Mucosa of rectum (tissue), 2 donors: Measurements from ENCODE around the gene KRT9.
A peak's percentile ranks its signal among the peaks of the same experiment; 100 is the strongest.

Experiments
- H3K27ac ChIP-seq, 2 donors: one replicate each; pipeline ENCODE4 v1.7.0; 2013; ENCODE audit warnings: inconsistent platforms in 2 of 2, low read depth in 2 of 2, low read length in 2 of 2
- H3K27me3 ChIP-seq, 2 donors: one replicate each; pipeline ENCODE4 v1.7.0; 2013; ENCODE audit warnings: low read length in 2 of 2; ENCODE audit not compliant: control insufficient read depth in 2 of 2, insufficient read depth in 2 of 2
- H3K36me3 ChIP-seq, 2 donors: one replicate each; pipeline ENCODE4 v1.7.0; 2013; ENCODE audit warnings: low read length in 2 of 2; ENCODE audit not compliant: control insufficient read depth in 2 of 2, insufficient read depth in 2 of 2
- H3K4me1 ChIP-seq, 2 donors: one replicate each; pipeline ENCODE4 v1.7.0; 2013; ENCODE audit warnings: low read length in 2 of 2, mild to moderate bottlenecking in 1 of 2; ENCODE audit not compliant: control insufficient read depth in 2 of 2, insufficient read depth in 2 of 2
- H3K4me3 ChIP-seq, 2 donors: one replicate each; pipeline ENCODE4 v1.7.0; 2013; ENCODE audit warnings: low read length in 2 of 2
- H3K9ac ChIP-seq, 2 donors: one replicate each; pipeline ENCODE4 v1.7.0; 2013; ENCODE audit warnings: low read length in 2 of 2, low read depth in 1 of 2, mild to moderate bottlenecking in 1 of 2
- H3K9me3 ChIP-seq, 2 donors: one replicate each; pipeline ENCODE4 v1.7.0; 2013; ENCODE audit warnings: low read length in 2 of 2; ENCODE audit not compliant: control insufficient read depth in 2 of 2
- donor health status: healthy.
- donor health status: Normal muscosa, but diverticular disease.

Gene KRT9

GRCh38 chr17:41537990-41538389, 33.9 kb downstream of the KRT9 start:
- H3K27ac ChIP-seq, result no peak overlapping the region
- no peak overlapping the region for H3K4me3 ChIP-seq
- H3K9ac ChIP-seq, result no peak overlapping the region
- H3K27me3 ChIP-seq, result no peaks in the 10 kb centered on the region
- H3K36me3 ChIP-seq, result no peaks in the 10 kb centered on the region
- peaks cover 7 to 10% of the 10 kb centered on the region in 2 donors for H3K4me1 ChIP-seq
- H3K9me3 ChIP-seq, result no peaks in the 10 kb centered on the region

GRCh38 chr17:41537614-41537954, 34.3 kb downstream of the KRT9 start:
- Histone ChIP-seq H3K9ac (no peak overlapping the region), H3K4me3 (no peak overlapping the region), H3K36me3 (no peaks in the 10 kb centered on the region), H3K27me3 (no peaks in the 10 kb centered on the region), H3K27ac (no peak overlapping the region), H3K9me3 (no peaks in the 10 kb centered on the region), H3K4me1 (peaks cover 6 to 7% of the 10 kb centered on the region in 2 donors)

DNA sequence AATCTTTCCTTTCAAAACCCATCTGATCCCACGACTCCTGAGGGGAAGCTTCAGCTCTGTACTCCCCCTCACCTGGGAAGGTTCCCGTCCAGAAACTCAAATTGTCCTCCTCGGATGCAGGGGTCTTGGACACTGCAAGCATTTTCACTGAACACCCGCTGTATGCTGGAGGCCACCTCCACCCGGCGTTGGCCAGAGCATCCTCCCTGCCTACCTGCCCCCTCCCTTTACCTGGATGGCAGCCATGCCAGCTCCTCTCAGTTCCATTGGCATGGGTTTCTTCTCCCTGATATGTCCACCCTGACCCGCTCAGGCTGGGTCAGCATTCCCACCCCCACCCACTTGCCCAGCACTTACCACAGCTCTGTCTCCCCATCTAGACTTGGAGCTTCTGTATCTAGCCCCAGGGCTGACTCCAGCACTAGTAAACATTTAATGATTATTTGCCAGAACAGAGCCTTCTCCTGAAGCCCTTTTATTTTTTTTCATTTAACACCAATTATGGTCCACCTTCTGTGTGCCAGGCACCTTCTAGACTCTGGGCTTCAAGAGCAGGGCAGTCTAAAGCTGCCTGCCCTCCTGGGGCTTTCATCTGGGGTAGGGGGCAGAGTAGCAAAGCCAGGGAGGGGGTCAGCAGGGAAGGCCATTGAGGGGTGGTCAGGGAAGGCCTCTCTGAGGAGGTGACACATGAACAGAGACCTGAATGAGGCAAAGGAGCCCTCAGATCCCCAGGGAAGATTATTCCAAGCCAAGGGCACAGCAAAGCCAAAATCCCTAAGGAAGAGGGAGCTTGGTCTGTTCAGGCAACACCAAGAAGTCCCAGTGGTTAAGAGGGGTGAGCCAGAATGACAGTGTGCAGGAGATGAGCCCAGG, 34.9 kb downstream of the KRT9 start:
- Histone ChIP-seq H3K9ac (no peak overlapping the region), H3K36me3 (no peaks in the 10 kb centered on the region), H3K4me1 (peaks cover 6 to 7% of the 10 kb centered on the region in 2 donors), H3K27ac (no peak overlapping the region), H3K4me3 (no peak overlapping the region), H3K9me3 (no peaks in the 10 kb centered on the region), H3K27me3 (no peaks in the 10 kb centered on the region)

DNA sequence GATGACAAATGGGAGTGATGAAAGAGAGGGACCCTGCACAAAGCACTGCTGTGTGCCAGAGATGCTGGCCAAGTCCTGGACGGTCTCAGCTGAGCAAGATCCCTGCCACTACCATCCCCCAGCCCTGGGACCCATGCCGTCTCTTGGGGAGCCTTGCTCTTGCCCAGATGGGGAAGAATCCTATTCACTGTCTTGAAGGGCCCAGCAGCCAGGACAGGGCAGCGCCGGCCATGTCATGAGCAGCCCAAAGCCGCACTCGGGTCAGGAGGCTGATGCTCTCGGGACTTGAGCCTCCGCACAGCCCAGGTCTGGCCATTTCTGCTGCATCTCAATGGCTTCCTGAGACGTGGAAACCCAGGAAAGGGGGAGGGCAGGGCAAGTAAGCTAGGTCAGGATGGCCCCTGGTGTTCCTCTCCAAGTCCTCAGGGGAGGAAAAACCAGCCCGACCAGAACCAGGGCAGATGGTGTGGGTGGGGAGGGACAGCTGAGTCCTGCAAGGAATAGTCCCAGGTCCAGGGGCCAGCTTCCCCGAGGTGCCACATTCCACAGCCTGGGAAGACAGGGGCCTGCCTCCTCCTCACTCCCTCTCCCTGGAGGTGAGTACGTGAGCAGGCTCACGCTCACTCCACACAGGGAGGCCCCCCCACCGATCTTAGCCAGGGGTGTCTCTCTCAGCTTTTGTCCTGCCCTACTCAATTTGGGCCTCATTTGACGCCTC, 35.9 kb downstream of the KRT9 start:
- H3K9ac ChIP-seq, result no peak overlapping the region
- H3K27ac ChIP-seq, result no peak overlapping the region
- peaks cover 7 to 9% of the 10 kb centered on the region in 2 donors for H3K4me1 ChIP-seq
- H3K27me3 ChIP-seq, result no peaks in the 10 kb centered on the region
- H3K4me3 ChIP-seq, result no peak overlapping the region
- H3K36me3 ChIP-seq, result no peaks in the 10 kb centered on the region
- no peaks in the 10 kb centered on the region for H3K9me3 ChIP-seq

GRCh38 chr17:41534899-41535546, 36.8 kb downstream of the KRT9 start:
- peaks cover 0 to 1% of the 10 kb centered on the region in 2 donors for H3K27me3 ChIP-seq
- H3K4me1 ChIP-seq, result peaks cover 7 to 18% of the 10 kb centered on the region in 2 donors
- H3K4me3 ChIP-seq, result no peak overlapping the region
- H3K27ac ChIP-seq, result no peak overlapping the region
- H3K9ac ChIP-seq, result no peak overlapping the region
- no peaks in the 10 kb centered on the region for H3K9me3 ChIP-seq
- H3K36me3 ChIP-seq, result no peaks in the 10 kb centered on the region

DNA sequence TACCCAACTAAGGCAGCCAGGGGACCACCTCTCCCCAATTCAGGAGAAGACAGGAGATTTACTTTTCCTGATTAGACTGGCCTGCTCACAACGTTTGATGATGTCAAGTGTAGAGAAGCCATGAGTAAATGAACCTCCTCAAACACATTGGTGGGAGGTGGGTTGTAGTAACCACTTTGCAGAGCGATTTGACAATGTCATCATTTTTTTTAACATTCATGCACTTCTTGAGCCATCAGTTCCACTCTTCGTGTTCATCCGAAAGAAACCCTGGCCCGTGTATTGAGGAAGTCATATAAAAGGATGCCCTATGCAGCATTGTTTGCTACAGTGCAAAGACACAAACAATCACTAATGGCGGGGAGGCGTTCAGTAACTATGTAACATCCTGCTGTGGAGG, 38.2 kb downstream of the KRT9 start:
- Histone ChIP-seq H3K36me3 (no peaks in the 10 kb centered on the region), H3K4me1 (peaks cover 16 to 30% of the 10 kb centered on the region in 2 donors), H3K9me3 (no peaks in the 10 kb centered on the region), H3K4me3 (no peak overlapping the region), H3K27me3 (peaks cover 0 to 7% of the 10 kb centered on the region in 2 donors), H3K9ac (no peak overlapping the region), H3K27ac (no peak overlapping the region)

GRCh38 chr17:41532947-41533570, 38.8 kb downstream of the KRT9 start:
- H3K9ac ChIP-seq, result no peak overlapping the region
- H3K27me3 ChIP-seq, result peaks cover 2 to 7% of the 10 kb centered on the region in 2 donors
- no peak overlapping the region for H3K4me3 ChIP-seq
- H3K36me3 ChIP-seq, result no peaks in the 10 kb centered on the region
- no peaks in the 10 kb centered on the region for H3K9me3 ChIP-seq
- H3K4me1 ChIP-seq, result peaks cover 16 to 30% of the 10 kb centered on the region in 2 donors
- H3K27ac ChIP-seq, result no peak overlapping the region

DNA sequence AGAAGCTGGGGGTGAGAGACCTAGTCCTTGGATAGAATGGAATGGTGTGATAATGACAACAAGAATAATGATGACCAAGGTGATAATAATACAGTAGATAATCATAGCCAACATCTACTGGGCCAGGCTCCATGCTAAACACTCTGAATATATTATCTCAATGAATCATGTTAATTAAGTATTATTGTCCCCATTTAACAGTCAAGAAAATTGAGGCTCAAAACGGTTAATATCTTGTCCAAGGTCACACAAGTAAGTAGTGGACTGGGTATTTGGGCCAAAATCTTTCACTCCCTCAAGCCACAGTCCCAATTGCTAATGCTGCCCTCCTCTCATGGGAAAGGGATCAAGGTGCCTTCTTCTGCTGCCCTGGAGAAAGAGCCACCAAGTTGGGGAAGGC, 39.9 kb downstream of the KRT9 start:
- Histone ChIP-seq H3K4me3 (no peak overlapping the region), H3K9me3 (no peaks in the 10 kb centered on the region), H3K9ac (no peak overlapping the region), H3K27me3 (peaks cover 7 to 11% of the 10 kb centered on the region in 2 donors), H3K27ac (no peak overlapping the region), H3K36me3 (no peaks in the 10 kb centered on the region), H3K4me1 (peaks cover 16 to 30% of the 10 kb centered on the region in 2 donors)

- Histone ChIP-seq H3K27me3 (peaks cover 7 to 11% of the 10 kb centered on the region in 2 donors), H3K36me3 (peaks cover 0 to under 1% of the 10 kb centered on the region in 2 donors), H3K27ac (peak overlapping the region; percentile 92 to 97), H3K9ac (peak overlapping the region in 1 of 2 donors; percentile 99), H3K4me1 (peaks cover 13 to 27% of the 10 kb centered on the region in 2 donors), H3K9me3 (no peaks in the 10 kb centered on the region), H3K4me3 (peak overlapping the region in 1 of 2 donors; percentile 6)
These were observed 41.5 kb downstream of the KRT9 start for GRCh38 chr17:41530062-41531048.
